HG03108 (cell line): ENCODE measurements around the gene HAVCR1.
"Not testable (repeated sequence)": the region's sequence is repeated elsewhere in the genome, so short reads cannot be mapped to it uniquely, and the experiment has no call there.

Experiments
- ATAC-seq: cut with Tn5 transposase; IDR thresholded peaks from one replicate; pipeline ENCODE4 v1.9.1; 2021; ENCODE audit warnings: moderate library complexity; ENCODE audit not compliant: unreplicated experiment

Gene HAVCR1

DNA sequence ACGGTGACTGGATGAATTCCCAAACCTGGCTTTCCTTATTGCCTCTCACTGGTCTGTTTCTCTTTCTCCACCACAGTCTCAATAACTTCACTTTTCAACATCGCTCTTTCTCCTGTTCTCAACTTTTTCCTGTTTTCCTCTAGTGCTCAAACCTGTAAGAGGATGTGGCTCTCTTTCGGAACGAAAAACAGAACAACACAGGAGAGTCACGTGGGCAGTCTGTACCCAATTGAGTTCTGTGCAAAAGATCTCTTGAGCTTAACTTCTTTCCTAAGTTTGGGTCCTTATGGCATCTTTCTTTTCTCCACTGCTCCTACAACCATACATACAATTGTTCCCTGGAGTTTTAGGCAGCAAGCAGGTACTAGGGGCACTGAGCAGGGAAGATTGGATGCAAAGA, 8.9 kb downstream of the HAVCR1 start:
- no peak for ATAC-seq

DNA sequence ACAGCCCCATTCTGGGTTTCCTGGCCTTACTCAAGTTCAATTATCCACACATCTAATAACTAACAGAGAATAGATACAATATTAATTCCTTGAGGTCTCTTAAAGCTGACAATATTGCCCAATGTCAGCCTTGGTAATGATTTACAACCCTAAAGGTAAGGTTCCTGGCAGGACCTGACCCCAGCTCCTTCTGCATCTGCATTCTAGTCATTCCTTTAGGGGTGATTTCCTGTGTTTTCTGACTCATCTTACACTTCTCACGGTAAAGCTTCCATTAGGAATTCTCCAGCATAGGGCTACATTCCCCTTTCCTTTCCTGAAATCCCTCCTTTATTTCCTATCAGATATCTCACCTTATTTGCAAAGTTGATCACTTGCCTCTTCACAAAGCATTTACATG, 9.3 kb downstream of the HAVCR1 start:
- ATAC-seq, result no peak

DNA sequence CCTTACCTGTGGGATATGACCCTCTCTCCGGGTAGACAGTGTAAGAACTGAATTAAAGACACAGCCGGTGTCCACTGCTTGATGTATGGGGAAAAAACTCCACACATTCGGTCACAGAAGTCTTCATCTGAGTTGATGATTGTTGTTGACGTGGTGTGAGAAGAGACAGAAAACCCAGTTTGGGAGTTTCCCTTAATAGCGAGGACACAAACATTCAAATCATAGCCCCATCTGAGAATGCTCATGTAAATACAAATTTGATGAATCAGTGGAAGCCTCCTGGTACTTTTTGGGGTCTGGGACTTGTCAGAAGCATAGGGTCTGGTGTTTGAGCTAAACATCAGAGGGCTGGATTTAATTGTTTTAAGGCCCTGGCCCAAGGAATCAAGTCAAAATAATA, 11.0 kb downstream of the HAVCR1 start:
- ATAC-seq, result no peak

DNA sequence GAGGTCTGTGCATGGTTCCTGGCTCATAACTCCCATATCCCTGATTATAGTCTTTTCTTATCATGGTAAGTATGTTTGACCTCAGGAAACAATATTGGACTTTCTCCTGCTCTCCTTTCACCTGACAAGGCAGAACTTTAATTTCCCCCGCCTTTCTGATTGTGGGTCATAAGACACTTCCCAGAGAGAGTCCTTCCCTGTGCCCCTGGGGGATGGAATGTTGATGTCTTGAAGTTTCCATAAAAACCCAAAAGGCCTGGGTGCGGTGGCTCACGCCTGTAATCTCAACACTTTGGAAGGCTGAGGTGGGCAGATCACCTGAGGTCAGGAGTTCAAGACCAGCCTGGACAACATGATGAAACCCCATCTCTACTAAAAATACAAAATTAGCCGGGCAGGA, 11.9 kb downstream of the HAVCR1 start:
- ATAC-seq, result not testable (repeated sequence)

DNA sequence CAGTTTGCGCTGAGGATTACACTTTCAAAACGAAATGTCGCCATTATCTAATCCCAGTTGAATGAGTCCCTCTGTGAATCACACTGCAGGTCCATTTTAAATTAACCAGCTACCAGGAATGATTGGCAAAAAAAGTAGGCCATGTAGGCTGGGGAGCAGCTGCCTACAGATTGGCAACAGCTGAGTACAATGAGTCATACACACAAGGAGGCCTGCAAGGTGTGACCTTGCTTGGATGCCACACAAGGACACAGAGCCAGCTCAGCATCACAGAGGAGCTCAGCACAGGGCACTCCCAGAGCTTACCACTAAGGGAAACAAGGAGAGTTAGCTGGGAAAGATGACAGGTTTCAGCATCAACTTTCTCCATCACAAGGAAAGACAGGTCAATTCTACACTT, 12.9 kb downstream of the HAVCR1 start:
- no peak for ATAC-seq

DNA sequence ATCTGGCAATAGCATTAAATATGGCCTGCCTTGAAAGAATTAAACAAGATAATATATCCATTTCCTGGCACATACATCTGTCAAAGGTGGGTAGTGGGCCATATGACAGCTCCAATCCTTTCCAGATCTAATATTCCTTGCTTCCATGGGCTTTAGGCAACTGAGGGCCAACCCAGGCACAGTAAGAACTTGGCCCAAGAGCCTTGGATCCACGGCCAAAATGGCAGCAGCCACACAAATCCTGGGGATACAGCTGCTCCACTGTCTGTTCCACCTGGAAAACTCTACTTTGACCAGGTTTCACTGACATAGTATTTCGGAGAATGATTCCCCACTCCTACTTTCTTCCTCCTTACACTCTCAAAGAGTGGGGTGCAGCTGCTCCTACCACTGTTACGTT, 13.3 kb downstream of the HAVCR1 start:
- no peak for ATAC-seq

DNA sequence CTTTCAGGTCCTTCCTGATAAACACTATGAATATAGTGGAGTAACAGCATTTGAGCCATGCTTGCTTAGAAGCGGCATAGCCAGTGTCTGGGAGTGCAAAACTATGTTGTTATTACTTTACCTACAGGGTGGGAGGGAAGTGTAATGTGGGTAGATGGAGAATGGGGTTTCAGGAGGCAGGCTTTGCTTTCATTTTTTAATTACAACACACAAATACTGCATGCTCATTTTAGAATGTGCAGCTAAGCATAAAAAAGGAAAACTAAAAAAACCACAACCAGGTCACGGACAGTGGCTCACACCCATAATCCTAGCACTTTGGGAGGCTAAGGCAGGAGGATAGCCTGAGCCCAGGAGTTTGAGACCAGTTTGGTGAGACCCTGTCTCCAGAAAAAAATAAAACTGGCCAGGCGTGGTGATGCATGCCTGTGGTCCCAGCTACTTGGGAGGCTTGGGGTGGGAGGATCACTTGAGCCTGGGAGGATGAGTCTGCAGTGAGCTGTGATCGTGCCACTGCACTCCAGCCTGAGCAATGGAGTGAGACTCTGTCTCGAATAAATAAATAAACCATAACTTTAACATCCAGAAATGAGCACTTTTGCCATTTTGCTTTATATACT, 20.2 kb downstream of the HAVCR1 start:
- no peak for ATAC-seq

DNA sequence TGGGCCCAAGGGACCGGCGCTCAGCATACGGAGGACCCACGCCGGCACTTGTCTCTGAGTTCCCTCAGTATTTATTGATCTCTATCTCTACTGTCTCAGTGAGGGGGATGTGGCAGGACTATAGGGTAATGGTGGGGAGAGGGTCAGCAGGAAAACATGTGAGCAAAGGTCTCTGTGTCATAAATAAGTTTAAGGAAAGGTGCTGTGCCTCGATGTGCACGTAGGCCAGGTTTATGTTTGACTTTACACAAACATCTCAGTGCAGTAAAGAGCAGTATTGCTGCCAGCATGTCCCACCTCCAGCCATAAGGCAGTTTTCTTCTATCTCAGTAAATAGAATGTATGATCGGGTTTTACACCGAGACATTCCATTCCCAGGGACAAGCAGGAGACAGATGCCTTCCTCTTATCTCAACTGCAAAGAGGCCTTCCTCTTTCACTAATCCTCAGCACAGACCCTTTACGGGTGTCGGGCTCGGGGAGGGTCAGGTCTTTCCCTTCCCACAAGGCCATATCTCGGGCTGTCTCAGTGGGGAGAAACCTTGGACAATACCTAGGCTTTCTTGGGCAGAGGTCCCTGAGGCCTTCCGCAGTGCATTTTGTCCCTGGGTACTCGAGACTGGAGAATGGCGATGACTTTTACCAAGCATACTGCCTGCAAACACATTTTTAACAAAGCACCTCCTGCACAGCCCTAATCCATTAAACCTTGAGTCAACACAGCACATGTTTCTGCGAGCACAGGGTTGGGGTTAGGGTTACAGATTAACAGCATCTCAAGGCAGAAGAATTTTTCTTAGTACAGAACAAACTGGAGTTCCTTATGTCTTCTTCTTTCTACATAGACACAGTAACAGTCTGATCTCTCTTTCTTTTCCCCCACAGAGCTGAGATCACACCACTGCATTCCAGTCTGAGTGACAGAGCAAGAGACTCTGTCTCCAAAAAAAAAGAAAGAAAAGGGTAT, 24.5 kb downstream of the HAVCR1 start:
- not testable (repeated sequence) for ATAC-seq

DNA sequence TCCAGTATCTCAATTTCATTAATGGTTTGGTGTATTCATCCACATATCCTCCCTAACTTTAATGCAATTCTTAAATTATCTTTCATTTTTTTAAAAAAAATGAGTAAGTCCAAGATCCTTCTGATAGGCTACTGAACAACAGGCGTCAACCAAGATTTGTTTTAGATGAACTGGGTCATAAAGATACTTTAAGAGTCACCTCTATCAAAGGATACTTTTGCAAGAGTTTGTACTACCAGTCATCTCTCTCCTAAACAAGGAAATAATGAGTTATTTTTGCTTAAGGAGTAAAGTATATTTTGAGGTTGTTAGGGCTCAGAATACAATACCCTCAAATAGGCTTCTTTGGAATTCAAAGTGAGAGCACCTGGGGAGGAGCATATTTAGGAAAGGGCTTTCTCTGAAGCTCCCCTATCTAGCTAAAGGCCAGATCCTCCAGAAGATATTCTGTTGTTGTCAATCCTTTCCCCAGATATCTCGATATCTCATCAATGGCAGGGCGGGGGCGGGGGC, 25.8 kb downstream of the HAVCR1 start:
- no peak for ATAC-seq

DNA sequence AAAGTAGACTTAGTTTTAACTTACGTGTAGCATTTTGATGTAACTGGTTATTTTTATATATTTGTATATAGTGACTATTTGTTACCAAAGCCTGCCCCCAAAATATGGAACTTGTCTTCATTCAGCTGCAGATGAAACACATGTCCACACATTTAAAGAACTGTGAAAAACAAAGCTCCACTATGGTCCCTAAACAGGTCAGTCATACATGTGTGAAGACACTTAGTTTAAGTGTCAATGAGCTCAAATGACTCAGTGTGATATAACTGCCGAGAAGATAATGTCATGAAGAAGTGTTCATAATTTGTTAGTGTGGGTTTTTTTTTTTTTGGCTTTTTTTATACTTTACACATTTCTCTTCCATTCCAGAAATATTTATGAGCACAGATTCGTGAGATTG, 28.2 kb downstream of the HAVCR1 start:
- ATAC-seq, result no peak

DNA sequence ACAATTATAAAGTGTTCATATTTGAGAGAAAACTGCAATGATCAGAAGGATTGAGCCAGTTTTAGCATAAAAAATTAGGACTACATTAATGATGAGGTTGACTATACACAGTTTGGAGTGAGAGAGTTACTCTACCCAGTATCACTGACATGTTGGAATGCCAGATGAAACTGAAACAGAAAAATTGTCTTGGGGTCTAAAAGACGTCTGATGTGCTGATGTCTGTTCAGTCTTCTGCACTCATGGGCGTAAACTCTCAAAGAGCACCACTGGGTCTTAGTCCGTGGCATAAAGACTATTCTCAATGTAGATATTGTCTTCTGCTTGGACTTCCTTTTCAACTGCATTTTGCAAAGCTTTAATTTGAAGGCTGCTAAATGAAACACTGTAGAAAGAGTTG, 29.5 kb downstream of the HAVCR1 start:
- ATAC-seq, result no peak

DNA sequence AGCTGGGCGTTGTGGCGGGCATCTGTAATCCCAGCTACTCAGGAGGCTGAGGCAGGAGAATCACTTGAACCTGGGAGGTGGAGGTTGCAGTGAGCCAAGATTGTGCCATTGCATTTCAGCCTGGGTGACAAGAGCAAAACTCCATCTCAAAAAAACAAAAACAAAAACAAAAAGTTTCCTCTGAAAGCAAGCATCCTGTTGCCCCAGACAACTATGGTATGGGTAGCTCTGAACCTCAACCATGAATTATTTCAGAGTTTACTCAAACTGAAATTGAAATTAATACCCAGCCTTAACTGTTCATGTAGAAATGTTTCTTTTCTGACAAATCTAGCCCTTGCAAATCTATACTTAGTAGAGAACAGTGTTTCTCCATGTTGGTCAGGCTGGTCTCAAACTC, 31.3 kb downstream of the HAVCR1 start:
- ATAC-seq, result peak; percentile 86

DNA sequence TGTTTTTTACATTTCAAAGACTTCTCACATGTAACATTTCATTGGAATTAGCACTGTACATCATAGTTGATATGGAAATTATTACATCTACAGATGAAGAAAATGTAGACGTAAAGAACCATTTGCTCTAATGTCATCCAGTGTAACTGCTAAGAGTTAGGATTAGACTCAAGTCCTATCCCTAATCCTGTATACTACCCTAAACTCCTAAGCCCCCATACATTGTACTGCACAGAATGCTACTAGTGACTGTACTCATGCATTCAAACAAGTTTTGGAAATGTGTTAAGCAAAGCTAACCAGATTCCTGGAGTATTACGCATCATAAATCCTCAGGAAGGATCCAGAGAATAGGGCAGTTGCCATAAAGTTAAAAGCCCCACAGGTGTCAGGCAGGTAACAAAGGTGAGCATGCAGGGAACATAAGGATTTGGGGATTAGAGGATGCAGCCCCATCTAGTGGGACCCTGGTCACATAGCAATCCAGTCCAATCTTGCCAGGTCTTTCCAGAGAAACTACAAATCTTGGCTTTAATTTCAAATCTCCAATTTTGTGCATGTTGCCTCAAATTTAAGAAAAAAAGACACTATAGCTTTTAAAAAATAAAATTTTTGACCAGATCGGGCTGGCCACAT, 32.0 kb downstream of the HAVCR1 start:
- no peak for ATAC-seq

DNA sequence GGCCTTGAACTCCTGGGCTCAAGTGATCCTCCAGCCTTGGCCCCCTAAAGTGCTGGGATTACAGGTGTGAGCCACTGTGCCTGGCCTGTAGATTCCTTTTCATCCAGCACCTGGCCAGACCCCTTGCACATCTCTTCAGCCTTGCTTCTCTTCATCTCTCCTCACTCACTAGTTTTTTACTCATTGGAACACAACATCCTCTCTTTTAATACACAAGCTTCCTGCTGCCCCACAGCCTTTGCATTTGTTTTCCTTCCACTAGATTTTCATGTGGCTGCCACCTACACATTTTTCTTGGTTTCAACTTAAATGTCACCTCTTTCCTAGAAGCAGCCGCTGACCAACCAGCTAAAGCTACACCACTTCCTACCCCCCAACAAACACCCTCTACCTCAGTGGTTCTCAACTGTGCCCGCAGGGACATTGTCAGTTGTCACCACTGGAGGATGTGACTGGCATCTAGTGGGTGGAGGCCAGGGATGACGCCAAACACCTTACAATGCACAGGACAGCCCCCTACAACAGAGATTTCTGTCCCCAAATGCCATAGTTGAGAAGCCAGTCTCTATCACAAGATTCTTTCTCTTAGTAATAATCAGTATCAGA, 33.7 kb downstream of the HAVCR1 start:
- ATAC-seq, result peak; percentile 43

DNA sequence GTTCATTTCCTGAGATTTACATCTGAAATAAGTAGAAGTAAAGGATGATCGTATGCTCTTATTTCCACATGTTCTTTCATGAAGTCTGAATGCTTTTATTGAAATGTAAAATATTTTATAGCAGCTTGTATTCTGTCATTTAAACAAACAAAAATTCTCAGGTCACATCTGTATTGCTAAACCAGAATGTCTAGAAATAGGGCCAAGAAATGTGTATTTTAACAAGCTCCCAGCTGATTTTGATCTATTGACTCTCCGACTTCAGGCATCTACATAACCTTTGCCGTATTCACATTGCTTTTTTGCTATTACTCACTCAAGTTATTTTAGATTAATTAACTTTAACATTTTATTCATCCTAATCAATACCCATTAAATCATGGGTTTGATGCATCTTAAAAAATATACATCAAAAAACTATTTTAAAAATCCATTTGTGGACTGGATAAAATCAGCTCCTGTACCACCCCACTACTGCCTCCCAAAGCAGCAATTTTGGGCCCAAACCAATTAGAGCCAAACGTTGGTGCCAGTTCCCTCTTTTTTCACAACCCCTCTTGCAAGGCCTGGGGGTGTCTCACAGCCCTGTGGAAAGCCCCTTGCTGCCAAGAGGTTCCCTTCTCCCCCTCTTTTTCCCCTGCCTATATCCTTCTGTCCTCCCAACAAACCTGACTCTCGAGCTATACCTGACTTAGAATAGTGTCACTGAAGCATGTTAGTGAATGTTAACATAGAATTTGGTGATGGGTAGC, 34.5 kb downstream of the HAVCR1 start:
- no peak for ATAC-seq

DNA sequence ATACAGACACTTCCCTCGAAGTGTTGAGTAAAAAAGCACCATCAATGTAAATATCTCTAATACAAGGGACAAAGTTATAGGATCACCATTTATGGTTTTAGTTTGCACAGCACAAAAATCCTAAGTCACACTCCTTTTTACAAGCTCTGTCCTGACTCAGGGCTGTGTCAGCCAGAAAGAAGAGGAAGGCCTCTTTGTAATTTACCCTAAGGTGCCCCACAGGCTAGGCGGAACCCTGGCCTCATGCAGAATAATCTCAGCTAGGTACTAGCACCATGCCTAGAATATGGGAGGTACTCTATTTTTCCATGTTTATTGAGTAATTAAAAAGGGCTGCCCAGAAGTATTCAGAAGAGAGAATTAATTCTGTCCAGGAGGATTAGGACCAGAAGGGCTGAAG, 36.9 kb downstream of the HAVCR1 start:
- no peak for ATAC-seq

DNA sequence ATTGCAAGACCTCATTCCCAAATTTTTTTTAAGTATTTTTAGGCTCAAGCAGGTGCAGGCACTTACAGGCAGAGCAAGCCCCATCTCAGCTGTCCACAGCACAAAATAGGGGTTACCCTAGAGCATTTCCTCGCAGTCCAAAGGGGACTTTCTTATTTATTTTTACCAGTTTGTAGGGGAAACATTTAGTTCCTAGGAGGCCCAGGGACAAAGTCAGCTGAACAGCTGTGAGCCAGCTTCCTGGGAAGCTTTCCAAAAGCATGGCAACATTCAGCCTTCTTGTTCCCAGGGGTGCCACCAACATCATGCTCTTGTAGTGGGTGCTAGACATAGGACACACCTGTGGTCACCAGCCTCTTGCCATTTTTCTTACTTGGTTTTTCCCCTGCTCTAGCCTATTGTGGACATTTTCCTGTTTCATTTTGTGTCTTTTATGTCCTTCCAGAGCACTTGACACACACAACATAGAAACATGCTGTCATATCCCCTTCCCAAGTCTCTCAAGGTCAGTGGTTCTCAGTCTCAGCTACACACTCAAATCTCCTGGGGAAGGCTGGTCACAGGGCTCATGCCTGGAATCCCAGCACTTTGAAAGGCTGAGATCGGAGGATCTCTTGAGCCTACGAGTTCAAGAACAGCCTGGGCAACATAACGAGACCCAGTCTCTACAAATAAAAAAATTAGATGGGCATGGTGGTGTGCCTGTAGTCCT, 38.2 kb downstream of the HAVCR1 start:
- no peak for ATAC-seq

DNA sequence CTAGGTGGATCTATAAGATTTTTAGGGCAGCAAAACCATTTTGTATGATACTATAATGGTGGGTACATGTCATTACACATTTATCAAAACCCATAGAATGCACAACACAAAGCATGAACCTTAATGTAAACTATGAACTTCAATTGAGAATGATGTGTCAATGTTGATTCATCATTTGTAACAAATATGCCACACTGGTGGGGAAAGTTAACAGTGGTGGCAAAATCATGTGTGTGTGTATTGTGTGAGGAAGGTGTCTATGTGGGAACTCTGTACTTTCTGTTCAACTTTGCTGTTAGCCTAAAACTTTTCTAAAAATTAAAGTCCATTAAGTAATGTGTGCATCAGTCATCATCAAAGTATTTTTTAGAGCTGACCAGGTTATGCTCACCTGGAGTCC, 38.9 kb downstream of the HAVCR1 start:
- no peak for ATAC-seq

DNA sequence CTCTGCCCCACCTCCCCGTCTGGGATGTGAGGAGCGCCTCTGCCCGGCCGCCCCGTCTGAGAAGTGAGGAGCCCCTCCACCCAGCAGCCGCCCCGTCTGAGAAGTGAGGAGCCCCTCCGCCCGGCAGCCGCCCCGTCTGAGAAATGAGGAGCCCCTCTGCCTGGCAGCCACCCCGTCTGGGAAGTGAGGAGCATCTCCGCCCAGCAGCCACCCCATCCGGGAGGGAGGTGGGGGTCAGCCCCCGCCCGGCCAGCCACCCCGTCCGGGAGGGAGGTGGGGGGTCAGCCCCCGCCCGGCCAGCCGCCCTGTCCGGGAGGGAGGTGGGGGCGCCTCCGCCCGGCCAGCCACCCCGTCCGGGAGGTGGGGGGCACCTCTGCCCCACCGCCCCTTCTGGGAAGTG, 44.8 kb downstream of the HAVCR1 start:
- ATAC-seq, result not testable (repeated sequence)

DNA sequence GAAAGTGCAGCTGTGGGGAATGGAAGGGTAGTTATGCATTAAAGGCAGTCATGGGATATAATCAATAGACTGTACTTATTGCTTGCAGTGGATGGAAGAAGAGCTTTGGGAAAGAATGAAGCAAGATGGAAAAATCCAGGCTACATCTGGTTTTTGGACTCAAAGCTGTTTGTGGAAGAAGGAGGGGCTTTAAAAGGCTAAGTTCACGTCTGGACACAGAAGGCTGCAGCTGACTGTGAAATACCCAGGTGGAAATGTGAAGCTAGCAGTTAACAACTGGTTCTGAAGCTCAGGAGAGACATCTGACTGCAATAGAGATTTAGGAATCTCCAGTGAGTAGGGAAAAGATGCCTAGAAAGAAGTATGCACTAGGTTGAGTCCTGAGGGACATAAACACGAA, 52.7 kb downstream of the HAVCR1 start:
- no peak for ATAC-seq
